Brain microvascular endothelial cell (primary cell): Measurements from ENCODE around the gene TPP1.
A peak's percentile ranks its signal among the peaks of the same experiment; 100 is the strongest.

ENCODE experiments used
- DNase-seq: peaks from one replicate; pipeline ENCODE4 v3.0.0-alpha.2; 2020
- H3K27ac ChIP-seq: fragments of 250-450 bp; sonication (Bioruptor Pico); 2 replicates; pipeline ENCODE4 v1.5.1; 2020; ENCODE audit warnings: mild to moderate bottlenecking, moderate library complexity
- H3K27me3 ChIP-seq: fragments of 250-450 bp; sonication (Bioruptor Pico); replicated peaks from 2 replicates; pipeline ENCODE4 v1.5.1; 2020; ENCODE audit warnings: mild to moderate bottlenecking
- H3K36me3 ChIP-seq: fragments of 250-450 bp; sonication (Bioruptor Pico); replicated peaks from 2 replicates; pipeline ENCODE4 v1.5.1; 2020; ENCODE audit warnings: mild to moderate bottlenecking
- H3K4me3 ChIP-seq: 2 replicates; pipeline ENCODE4 v1.5.1; 2011; ENCODE audit warnings: low read depth, mild to moderate bottlenecking, control low read depth, low read length, moderate library complexity
- CTCF ChIP-seq: IDR thresholded peaks from 2 replicates; pipeline ENCODE4 v1.5.1; 2011; ENCODE audit warnings: low read depth, mild to moderate bottlenecking, moderate library complexity, low read length, control low read depth, inconsistent platforms; ENCODE audit errors: missing control alignments
- in situ Hi-C: cut with HindIII; loops from 2 replicates; pipeline ENCODE4 v1.10.0; 2017; ENCODE audit warnings: low sequenced_read_pairs, low pct_ligation_motif_present

Gene TPP1

DNA sequence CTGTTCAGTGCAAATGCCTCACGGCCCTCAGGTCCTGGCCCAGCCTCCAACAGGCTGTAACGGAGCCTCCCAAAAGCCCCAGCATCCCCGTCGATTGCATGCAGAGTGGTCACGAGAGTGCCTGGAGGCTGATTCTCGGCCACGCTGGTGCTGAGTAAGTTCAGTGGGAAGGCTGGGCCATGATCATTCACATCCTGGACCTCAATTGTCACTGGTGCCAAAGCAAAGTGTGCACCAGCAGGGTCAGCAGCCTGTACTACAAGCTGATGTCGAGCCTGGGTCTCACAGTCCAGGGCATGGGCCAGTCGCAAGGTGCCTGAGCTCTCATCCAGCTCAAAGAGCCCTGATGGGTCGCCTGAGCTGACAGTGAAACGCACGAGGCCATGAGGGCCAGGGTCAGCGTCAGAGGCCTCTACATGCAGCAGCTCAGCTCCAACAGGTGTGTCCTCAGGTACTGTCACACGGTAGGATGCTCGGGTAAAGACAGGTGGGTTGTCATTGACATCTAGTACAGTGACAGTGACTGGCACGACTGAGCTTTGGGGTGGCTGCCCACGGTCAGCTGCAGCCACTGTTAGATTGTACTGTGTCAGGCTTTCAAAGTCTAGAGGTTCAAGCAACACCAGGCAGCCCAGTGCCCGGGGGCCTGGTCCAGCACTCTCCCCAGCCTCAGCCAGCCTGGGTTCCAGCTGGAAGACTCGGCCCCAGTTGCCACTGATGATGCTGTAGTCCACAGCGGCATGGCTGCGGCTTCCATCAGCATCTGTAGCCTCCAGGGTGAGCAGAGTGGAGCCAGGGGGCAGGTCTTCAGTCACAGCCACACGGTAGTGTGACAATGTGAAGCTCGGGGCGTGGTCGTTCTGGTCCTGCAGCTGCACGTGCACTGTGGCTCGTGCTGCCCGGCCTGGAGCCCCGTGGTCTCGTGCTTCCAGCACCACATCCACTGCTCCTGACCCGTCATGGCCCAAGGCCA lies 4.5 kb upstream of the TPP1 start:
- Histone ChIP-seq H3K27me3 (no peaks in the 10 kb centered on the region), H3K36me3 (no peaks in the 10 kb centered on the region), H3K27ac (no peak overlapping the region), H3K4me3 (no peak overlapping the region)
- no peak for TF ChIP-seq CTCF
- DNase-seq, result no peak
- in situ Hi-C loops, result no loop called here

DNA sequence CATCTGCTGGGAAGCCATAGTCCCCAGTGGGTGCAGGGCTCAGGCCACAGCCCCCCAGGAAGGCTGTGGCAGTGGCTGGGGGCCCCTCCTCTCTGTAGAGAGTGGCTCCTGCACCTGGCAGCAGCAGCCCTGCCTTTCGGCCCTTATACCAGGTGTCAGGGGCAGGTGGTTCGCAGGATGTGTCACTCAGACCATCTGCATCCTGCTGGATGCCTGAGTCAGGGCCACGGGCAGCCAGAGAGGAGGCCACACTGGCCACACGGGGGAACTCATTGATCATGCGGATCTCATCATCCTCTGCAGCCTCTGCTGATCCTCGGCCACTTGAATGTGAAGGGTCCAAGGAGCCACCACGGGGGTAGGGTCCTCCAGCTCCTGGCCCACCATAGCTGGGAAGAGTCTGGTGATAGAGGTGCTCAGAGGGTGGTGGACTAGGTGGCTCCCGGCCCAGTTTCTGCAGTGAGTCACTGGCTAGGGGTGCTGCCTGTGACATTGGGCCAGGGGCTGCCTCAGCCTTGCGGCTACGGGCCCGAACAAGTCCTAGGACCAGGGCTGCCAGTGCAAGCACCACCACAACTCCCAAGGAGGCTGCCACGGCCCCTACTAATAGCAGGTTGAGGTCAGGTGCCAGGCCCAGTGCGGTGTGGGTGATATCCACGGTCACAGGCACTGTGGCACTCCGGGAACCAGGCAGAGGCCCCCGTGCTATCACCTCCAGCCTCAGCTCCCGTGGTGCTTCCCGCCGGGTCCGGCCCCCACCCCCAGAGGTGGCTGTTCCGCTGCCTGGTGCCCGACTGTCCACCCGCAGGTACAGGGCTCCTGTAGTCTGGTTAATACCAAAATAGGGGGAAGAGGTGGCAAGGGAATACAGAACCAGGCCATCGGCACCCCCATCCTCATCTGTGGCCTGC lies 3.3 kb upstream of the TPP1 start:
- Histone ChIP-seq H3K4me3 (no peak overlapping the region), H3K36me3 (no peaks in the 10 kb centered on the region), H3K27me3 (no peaks in the 10 kb centered on the region), H3K27ac (no peak overlapping the region)
- TF ChIP-seq CTCF, result no peak
- in situ Hi-C loops, result no loop called here
- no peak for DNase-seq

- no peaks in the 10 kb centered on the region for H3K36me3 ChIP-seq
- no peak overlapping the region for H3K4me3 ChIP-seq
- DNase-seq, result no peak
- no peaks in the 10 kb centered on the region for H3K27me3 ChIP-seq
- no peak overlapping the region for H3K27ac ChIP-seq
- no peak for TF ChIP-seq CTCF
- in situ Hi-C loops, result no loop called here
Observed at GRCh38 chr11:6621711-6622211, 2.5 kb upstream of the TPP1 start.

- Histone ChIP-seq H3K4me3 (no peak overlapping the region), H3K27ac (no peak overlapping the region), H3K36me3 (peaks cover 3% of the 10 kb centered on the region), H3K27me3 (no peaks in the 10 kb centered on the region)
- TF ChIP-seq CTCF, result no peak
- no peak for DNase-seq
- in situ Hi-C loops, result no loop called here
Observed at GRCh38 chr11:6620636-6621035, 1.4 kb upstream of the TPP1 start.

GRCh38 chr11:6618117-6619003 lies 862 bp downstream of the TPP1 start:
- in situ Hi-C loops, result no loop called here
- Histone ChIP-seq H3K36me3 (peaks cover 16% of the 10 kb centered on the region), H3K27me3 (no peaks in the 10 kb centered on the region), H3K27ac (peak overlapping the region; percentile 60), H3K4me3 (peak overlapping the region; percentile 93)
- no peak for TF ChIP-seq CTCF
- DNase-seq, result peak; percentile 80
